Colonic mucosa (tissue), 4 donors: ENCODE results near the gene BTN3A1. TPM values are rescaled to one million over a fixed set of nuclear protein-coding genes. Genes with fewer than 3 reads are reported as not detected.
A peak's percentile ranks its signal among the peaks of the same experiment; 100 is the strongest.

Experiments used
- DNase-seq: peaks from one replicate; pipeline ENCODE4 v3.0.0-alpha.2; 2020
- H3K27ac ChIP-seq: fragments of 200-600 bp; one replicate; pipeline ENCODE4 v1.8.0; 2021
- H3K27me3 ChIP-seq: fragments of 200-600 bp; one replicate; pipeline ENCODE4 v1.8.0; 2021
- H3K36me3 ChIP-seq: fragments of 200-600 bp; one replicate; pipeline ENCODE4 v1.8.0; 2021
- H3K4me1 ChIP-seq: fragments of 200-600 bp; one replicate; pipeline ENCODE4 v1.8.0; 2021; ENCODE audit warnings: mild to moderate bottlenecking
- H3K4me3 ChIP-seq: fragments of 200-600 bp; one replicate; pipeline ENCODE4 v1.8.0; 2021
- H3K9ac ChIP-seq, 2 donors: one replicate each; pipeline ENCODE4 v1.7.0; 2013; ENCODE audit warnings: control low read depth in 2 of 2, low read depth in 2 of 2, low read length in 2 of 2
- H3K9me3 ChIP-seq: fragments of 200-600 bp; one replicate; pipeline ENCODE4 v1.8.0; 2021
- intact Hi-C: fragments of 100-400 bp; cut with DNase I; formaldehyde crosslinking; loops from one replicate; pipeline ENCODE4 v1.14.1; 2022
- total RNA-seq, 2 donors: library from RNA; stranded (reverse); fragmentation: NEBNext Ultra II Directional in 1 of 2; extraction: Animal tissue kit (Norgen Biotek cat#: 25700) in 1 of 2; gene quantifications; one replicate each; pipeline ENCODE4 v1.2.1, GENCODE V29; 2021
- TF ChIP-seq, protein P1 (sequence below): fragments of 200-600 bp; IDR thresholded peaks from one replicate; pipeline ENCODE4 v1.8.0; 2022; ENCODE audit warnings: antibody characterized with exemption, mild to moderate bottlenecking
- donor health status: healthy.
- donor health status: DM: no; HTN: no; CAD: no.
- donor health status: DM: no; HTN: no; CAD: no.

BTN3A1 gene
- total RNA-seq, 2 donors from 2014 or later = 24.1 to 29.4 TPM

DNA sequence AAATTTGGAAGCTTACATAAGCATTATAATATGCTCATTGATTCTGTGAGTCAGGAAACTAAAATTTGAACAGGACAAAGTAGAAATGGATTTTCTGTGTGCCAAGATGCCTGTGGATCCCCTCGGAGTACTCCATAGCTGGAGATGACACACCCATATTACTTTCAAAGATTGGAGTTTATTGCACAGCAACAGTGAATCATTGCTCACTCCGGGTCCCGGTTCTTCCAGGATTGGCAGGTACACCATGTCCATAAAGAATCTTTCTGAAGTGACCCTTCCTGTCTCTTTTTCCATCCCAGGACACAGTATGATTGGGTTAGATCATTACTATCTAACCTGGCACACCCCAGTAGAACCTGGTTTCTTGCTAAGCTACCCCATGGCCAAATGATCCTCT, 21.8 kb upstream of the BTN3A1 start:
- H3K4me1 ChIP-seq = no peaks in the 10 kb centered on the region
- intact Hi-C loops = no loop called here
- H3K27me3 ChIP-seq = no peaks in the 10 kb centered on the region
- H3K9ac ChIP-seq = no peak overlapping the region
- no peak overlapping the region for H3K4me3 ChIP-seq
- TF ChIP-seq, protein P1, sequence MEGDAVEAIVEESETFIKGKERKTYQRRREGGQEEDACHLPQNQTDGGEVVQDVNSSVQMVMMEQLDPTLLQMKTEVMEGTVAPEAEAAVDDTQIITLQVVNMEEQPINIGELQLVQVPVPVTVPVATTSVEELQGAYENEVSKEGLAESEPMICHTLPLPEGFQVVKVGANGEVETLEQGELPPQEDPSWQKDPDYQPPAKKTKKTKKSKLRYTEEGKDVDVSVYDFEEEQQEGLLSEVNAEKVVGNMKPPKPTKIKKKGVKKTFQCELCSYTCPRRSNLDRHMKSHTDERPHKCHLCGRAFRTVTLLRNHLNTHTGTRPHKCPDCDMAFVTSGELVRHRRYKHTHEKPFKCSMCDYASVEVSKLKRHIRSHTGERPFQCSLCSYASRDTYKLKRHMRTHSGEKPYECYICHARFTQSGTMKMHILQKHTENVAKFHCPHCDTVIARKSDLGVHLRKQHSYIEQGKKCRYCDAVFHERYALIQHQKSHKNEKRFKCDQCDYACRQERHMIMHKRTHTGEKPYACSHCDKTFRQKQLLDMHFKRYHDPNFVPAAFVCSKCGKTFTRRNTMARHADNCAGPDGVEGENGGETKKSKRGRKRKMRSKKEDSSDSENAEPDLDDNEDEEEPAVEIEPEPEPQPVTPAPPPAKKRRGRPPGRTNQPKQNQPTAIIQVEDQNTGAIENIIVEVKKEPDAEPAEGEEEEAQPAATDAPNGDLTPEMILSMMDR = no peak
- no peak overlapping the region for H3K27ac ChIP-seq
- H3K9me3 ChIP-seq = no peaks in the 10 kb centered on the region
- no peak for DNase-seq
- no peaks in the 10 kb centered on the region for H3K36me3 ChIP-seq

DNA sequence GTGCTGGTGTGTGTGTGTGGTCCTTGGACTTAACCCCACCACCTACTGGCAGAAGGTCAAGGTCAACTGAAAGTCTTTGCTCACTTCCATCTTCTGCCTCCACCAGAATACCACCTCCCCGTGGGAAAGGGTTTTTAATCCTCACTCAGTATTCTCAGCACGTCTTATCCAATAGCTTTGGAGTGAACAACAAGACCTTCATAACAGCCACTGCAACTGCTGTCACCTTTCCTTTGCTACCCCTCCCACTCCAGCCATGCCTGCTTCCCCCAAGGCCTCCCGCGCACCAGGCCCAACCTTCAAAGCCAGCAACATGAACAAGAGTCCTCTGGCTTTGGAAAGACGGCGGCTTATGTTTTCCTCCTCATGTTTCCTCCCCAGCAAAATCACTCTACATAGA, 20.0 kb upstream of the BTN3A1 start:
- no peak overlapping the region for H3K27ac ChIP-seq
- no peak overlapping the region for H3K9ac ChIP-seq
- TF ChIP-seq, protein P1 = no peak
- no peaks in the 10 kb centered on the region for H3K27me3 ChIP-seq
- DNase-seq = no peak
- H3K9me3 ChIP-seq = no peaks in the 10 kb centered on the region
- no peaks in the 10 kb centered on the region for H3K36me3 ChIP-seq
- H3K4me1 ChIP-seq = no peaks in the 10 kb centered on the region
- intact Hi-C loops = no loop called here
- no peak overlapping the region for H3K4me3 ChIP-seq

DNA sequence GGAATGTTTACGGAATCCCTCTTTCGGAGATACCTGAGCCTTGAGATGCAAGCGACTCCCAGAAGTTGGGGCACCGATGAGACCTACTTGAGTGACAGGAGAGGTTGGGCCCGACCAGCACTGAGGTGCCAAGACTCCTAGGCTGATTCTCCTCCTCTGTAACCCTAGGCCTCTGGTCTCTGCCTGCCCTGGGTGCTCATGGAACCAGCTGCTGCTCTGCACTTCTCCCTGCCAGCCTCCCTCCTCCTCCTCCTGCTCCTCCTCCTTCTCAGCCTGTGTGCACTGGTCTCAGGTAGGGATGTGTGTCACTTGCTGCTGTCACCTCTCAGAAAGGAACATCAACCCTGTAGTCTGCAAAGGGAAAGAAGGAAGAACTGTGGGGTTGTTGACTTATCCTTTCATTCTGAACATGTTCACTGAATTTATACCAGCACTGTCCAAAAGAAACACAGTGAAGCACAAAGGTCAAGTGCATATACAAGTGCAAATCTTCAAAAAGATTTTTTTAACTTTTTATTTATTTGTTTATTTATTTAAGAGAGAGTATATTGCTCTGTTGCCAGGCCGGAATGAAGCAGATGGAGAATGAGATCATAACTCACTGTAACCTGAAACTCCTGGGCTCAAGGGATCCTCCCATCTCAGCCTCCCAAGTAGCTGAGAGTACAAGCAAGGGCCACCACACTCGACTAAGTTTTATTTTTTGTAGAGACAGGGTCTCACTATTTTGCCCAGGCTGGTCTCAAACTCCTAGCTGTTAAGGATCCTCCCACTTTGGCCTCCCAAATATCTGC, 18.3 kb upstream of the BTN3A1 start:
- Histone ChIP-seq H3K36me3 (no peaks in the 10 kb centered on the region), H3K4me3 (peak overlapping the region; percentile 52), H3K4me1 (no peaks in the 10 kb centered on the region), H3K9me3 (no peaks in the 10 kb centered on the region), H3K27me3 (no peaks in the 10 kb centered on the region), H3K9ac (peak overlapping the region; percentile 72 to 81), H3K27ac (peak overlapping the region; percentile 30)
- TF ChIP-seq, protein P1 = no peak
- peak; percentile 61 for DNase-seq
- intact Hi-C loops = no loop called here

DNA sequence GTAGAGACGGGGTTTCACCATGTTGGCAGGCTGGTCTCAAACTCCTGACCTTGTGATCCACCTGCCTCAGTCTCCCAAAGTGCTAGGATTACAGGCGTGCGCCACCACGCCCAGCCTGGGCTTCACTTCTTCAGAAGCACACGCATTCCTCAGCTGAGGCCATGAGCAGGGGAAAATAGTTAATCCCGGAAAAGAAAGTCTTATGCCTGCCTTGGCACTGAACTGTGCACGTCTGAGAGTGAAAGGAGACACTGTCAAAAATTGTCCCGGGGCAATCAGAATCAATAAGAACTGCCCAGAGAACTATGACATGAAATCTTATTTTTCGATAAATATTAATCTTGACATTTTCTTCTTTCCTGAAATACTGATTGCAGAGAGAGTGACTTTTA, 16.3 kb upstream of the BTN3A1 start:
- H3K9me3 ChIP-seq = no peaks in the 10 kb centered on the region
- H3K4me3 ChIP-seq = no peak overlapping the region
- H3K36me3 ChIP-seq = no peaks in the 10 kb centered on the region
- intact Hi-C loops = no loop called here
- TF ChIP-seq, protein P1 = no peak
- no peaks in the 10 kb centered on the region for H3K27me3 ChIP-seq
- no peak overlapping the region for H3K9ac ChIP-seq
- H3K27ac ChIP-seq = no peak overlapping the region
- H3K4me1 ChIP-seq = no peaks in the 10 kb centered on the region
- DNase-seq = no peak

DNA sequence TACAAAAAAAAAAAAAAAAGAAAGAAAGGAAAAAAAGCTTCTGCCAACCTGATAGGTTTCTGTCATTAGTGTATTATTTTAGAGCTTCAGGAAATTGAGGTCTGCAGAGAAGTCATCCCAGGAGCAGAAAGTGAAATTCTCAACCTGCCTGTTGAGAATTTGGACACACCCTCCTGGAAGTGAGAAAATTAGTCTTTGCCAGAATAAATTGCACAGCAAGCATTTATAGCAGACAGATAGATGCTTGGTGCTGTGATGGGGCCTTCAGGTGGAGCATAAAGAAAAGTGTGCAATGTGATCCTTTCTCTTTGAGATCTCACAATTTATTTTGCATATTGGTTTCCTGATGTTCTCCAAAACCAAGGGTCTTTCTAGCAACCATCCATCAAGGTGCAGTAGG, 14.5 kb upstream of the BTN3A1 start:
- no peaks in the 10 kb centered on the region for H3K9me3 ChIP-seq
- TF ChIP-seq, protein P1 = no peak
- intact Hi-C loops = no loop called here
- no peaks in the 10 kb centered on the region for H3K36me3 ChIP-seq
- no peaks in the 10 kb centered on the region for H3K27me3 ChIP-seq
- DNase-seq = no peak
- H3K4me1 ChIP-seq = no peaks in the 10 kb centered on the region
- no peak overlapping the region for H3K9ac ChIP-seq
- no peak overlapping the region for H3K4me3 ChIP-seq
- no peak overlapping the region for H3K27ac ChIP-seq
